Panc1 (cell line): ENCODE data around the gene ITGAD. TPM values are rescaled to one million over a fixed set of nuclear protein-coding genes. Genes with fewer than 3 reads are reported as not detected.

Experiments
- ATAC-seq: fragments of 200-7000 bp; cut with Tn5 transposase; 2 replicates; pipeline ENCODE4 v1.9.1; 2020; ENCODE audit warnings: mild to moderate bottlenecking, moderate library complexity
- BruUV-seq: library from RNA; stranded (reverse); fragments of 400-500 nt; replicated peaks from 2 replicates; lab custom pipeline; 2021; lab: Mats Ljungman, UMichigan
- CTCF ChIA-PET: fragments of 300-600 bp; sonication (Branson Sonifier 250); formaldehyde crosslinking; loops from one replicate; lab custom pipeline; 2022; ENCODE audit warnings: antibody characterized with exemption; lab: Charles Lee
- POLR2A ChIA-PET: fragments of 300-600 bp; sonication (Branson Sonifier 250); formaldehyde crosslinking; loops from one replicate; lab custom pipeline; 2022; ENCODE audit warnings: antibody characterized with exemption; lab: Charles Lee
- DNase-seq: peaks from one replicate; pipeline ENCODE4 v3.0.0-alpha.2; 2010; ENCODE audit warnings: low read depth, low spot score
- H3K27ac ChIP-seq: 2 replicates; pipeline ENCODE4 v1.5.1; 2011; ENCODE audit warnings: mild to moderate bottlenecking, low read length, inconsistent platforms
- H3K27me3 ChIP-seq: fragments of 200-500 bp; sonication (Bioruptor generic); 2 replicates; pipeline ENCODE4 v1.6.0; 2014; ENCODE audit warnings: low read length, inconsistent platforms; ENCODE audit not compliant: control insufficient read depth, insufficient read depth
- H3K36me3 ChIP-seq: fragments of 200-500 bp; sonication (Bioruptor generic); 2 replicates; pipeline ENCODE4 v1.5.1; 2014; ENCODE audit warnings: inconsistent platforms, mild to moderate bottlenecking, low read length, moderate library complexity; ENCODE audit not compliant: control insufficient read depth, insufficient read depth
- H3K4me1 ChIP-seq: 2 replicates; pipeline ENCODE4 v1.5.1; 2011; ENCODE audit warnings: inconsistent platforms, mild to moderate bottlenecking, low read length, moderate library complexity; ENCODE audit not compliant: control insufficient read depth, insufficient read depth
- H3K4me3 ChIP-seq, 2 experiments: 2 replicates each; pipeline ENCODE4 v1.5.1; 2011 to 2012; ENCODE audit warnings: low read depth in 2 of 2, low read length in 2 of 2, mild to moderate bottlenecking in 2 of 2, inconsistent platforms in 1 of 2, moderate library complexity in 1 of 2
- H3K9me3 ChIP-seq: fragments of 200-500 bp; sonication (Bioruptor generic); 2 replicates; pipeline ENCODE4 v1.5.1; 2014; ENCODE audit warnings: low read depth, mild to moderate bottlenecking, inconsistent platforms, low read length, moderate library complexity; ENCODE audit not compliant: control insufficient read depth, insufficient read depth
- POLR2AphosphoS5 ChIP-seq: IDR thresholded peaks from 2 replicates; pipeline ENCODE4 v1.6.1; 2012; ENCODE audit warnings: mild to moderate bottlenecking, low read depth, low read length, moderate library complexity
- SIN3A ChIP-seq: IDR thresholded peaks from 2 replicates; pipeline ENCODE4 v1.6.1; 2012; ENCODE audit warnings: low read depth, mild to moderate bottlenecking, low read length, moderate library complexity, borderline replicate concordance; ENCODE audit not compliant: insufficient read depth
- TCF7L2 ChIP-seq: IDR thresholded peaks from 2 replicates; pipeline ENCODE4 v1.6.1; 2011; ENCODE audit warnings: mild to moderate bottlenecking, low read depth, low read length, inconsistent platforms
- in situ Hi-C: cut with HindIII; loops from 2 replicates; pipeline ENCODE4 v1.10.0; 2016; ENCODE audit warnings: low sequenced_read_pairs, low pct_unique_long_range_greater_than_20kb
- intact Hi-C: fragments of 100-400 bp; cut with micrococcal nuclease; formaldehyde crosslinking; loops from one replicate; pipeline ENCODE4 v1.10.0; 2022; ENCODE audit not compliant: unreplicated experiment
- total RNA-seq: library from RNA; stranded (reverse); gene quantifications from one replicate; pipeline ENCODE4 v1.2.1, GENCODE V29; 2021; ENCODE audit not compliant: unreplicated experiment
- TF ChIP-seq, protein P1 (sequence below), 2 experiments: IDR thresholded peaks; 2 replicates each; pipeline ENCODE4 v1.6.1; 2011 to 2012; ENCODE audit warnings: low read depth in 2 of 2, control low read depth in 1 of 2, low read length in 1 of 2, mild to moderate bottlenecking in 1 of 2, moderate library complexity in 1 of 2; ENCODE audit not compliant: insufficient read depth in 1 of 2
- TF ChIP-seq, protein P2 (sequence below): fragments of 450-650 bp; IDR thresholded peaks from 2 replicates; pipeline ENCODE4 v1.5.1; 2017; ENCODE audit warnings: mild to moderate bottlenecking

ITGAD gene
- total RNA-seq, 1 experiment from 2014 or later = not detected

DNA sequence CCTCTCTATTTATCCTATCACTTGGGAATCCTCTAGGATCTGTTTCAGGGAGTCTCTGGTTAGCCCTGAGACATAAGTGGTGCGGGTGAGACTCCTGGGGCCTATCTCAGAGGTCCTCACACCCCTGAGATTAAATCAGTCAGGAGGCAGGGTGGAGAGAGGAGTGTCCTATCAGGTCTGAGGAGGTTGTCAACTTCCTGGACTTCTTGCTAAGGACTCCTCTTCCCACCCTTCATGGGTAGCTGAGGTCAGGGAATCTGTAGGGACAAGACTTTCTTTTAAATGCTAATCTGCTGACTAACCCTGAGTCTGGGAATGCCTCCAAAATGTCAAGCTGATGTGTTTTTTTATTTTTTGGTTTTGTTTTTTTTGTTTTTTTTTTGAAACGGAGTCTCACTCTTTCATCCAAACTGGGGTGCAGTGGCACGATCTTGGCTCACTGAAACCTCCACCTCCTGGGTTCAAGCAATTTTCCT, 59.5 kb downstream of the ITGAD start:
- Histone ChIP-seq H3K9me3 (no peaks in the 10 kb centered on the region), H3K4me1 (peaks cover 51% of the 10 kb centered on the region), H3K4me3 (no peak overlapping the region), H3K27me3 (no peaks in the 10 kb centered on the region), H3K27ac (peak overlapping the region; percentile 63; the same call in 1 of the 2 replicates), H3K36me3 (no peaks in the 10 kb centered on the region)
- BruUV-seq = no TSS peak
- ChIA-PET POLR2A (interaction anchor here (0.7 kb wide), 1 partner anchor 50 kb away, joined by 12 read pairs; no protein-coding TSS in a partner anchor), CTCF (interaction anchor here (0.6 to 0.7 kb wide), 3 partner anchors 9 to 450 kb away, joined by 5 to 7 read pairs (median 7); no protein-coding TSS in a partner anchor)
- intact Hi-C loops (no loop called here), in situ Hi-C loops (no loop called here)
- ATAC-seq (peak; percentile 27), DNase-seq (no peak)
- TF ChIP-seq POLR2AphosphoS5 (no peak), TCF7L2 (no peak), SIN3A (no peak)
- TF ChIP-seq, protein P1, sequence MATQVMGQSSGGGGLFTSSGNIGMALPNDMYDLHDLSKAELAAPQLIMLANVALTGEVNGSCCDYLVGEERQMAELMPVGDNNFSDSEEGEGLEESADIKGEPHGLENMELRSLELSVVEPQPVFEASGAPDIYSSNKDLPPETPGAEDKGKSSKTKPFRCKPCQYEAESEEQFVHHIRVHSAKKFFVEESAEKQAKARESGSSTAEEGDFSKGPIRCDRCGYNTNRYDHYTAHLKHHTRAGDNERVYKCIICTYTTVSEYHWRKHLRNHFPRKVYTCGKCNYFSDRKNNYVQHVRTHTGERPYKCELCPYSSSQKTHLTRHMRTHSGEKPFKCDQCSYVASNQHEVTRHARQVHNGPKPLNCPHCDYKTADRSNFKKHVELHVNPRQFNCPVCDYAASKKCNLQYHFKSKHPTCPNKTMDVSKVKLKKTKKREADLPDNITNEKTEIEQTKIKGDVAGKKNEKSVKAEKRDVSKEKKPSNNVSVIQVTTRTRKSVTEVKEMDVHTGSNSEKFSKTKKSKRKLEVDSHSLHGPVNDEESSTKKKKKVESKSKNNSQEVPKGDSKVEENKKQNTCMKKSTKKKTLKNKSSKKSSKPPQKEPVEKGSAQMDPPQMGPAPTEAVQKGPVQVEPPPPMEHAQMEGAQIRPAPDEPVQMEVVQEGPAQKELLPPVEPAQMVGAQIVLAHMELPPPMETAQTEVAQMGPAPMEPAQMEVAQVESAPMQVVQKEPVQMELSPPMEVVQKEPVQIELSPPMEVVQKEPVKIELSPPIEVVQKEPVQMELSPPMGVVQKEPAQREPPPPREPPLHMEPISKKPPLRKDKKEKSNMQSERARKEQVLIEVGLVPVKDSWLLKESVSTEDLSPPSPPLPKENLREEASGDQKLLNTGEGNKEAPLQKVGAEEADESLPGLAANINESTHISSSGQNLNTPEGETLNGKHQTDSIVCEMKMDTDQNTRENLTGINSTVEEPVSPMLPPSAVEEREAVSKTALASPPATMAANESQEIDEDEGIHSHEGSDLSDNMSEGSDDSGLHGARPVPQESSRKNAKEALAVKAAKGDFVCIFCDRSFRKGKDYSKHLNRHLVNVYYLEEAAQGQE (IDR thresholded peaks at IDR 0.05; ENCODE audit: insufficient read depth in 1 of 2, low read depth in 2 of 2, low read length in 1 of 2) = no peak
- TF ChIP-seq, protein P2, sequence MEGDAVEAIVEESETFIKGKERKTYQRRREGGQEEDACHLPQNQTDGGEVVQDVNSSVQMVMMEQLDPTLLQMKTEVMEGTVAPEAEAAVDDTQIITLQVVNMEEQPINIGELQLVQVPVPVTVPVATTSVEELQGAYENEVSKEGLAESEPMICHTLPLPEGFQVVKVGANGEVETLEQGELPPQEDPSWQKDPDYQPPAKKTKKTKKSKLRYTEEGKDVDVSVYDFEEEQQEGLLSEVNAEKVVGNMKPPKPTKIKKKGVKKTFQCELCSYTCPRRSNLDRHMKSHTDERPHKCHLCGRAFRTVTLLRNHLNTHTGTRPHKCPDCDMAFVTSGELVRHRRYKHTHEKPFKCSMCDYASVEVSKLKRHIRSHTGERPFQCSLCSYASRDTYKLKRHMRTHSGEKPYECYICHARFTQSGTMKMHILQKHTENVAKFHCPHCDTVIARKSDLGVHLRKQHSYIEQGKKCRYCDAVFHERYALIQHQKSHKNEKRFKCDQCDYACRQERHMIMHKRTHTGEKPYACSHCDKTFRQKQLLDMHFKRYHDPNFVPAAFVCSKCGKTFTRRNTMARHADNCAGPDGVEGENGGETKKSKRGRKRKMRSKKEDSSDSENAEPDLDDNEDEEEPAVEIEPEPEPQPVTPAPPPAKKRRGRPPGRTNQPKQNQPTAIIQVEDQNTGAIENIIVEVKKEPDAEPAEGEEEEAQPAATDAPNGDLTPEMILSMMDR = no peak

DNA sequence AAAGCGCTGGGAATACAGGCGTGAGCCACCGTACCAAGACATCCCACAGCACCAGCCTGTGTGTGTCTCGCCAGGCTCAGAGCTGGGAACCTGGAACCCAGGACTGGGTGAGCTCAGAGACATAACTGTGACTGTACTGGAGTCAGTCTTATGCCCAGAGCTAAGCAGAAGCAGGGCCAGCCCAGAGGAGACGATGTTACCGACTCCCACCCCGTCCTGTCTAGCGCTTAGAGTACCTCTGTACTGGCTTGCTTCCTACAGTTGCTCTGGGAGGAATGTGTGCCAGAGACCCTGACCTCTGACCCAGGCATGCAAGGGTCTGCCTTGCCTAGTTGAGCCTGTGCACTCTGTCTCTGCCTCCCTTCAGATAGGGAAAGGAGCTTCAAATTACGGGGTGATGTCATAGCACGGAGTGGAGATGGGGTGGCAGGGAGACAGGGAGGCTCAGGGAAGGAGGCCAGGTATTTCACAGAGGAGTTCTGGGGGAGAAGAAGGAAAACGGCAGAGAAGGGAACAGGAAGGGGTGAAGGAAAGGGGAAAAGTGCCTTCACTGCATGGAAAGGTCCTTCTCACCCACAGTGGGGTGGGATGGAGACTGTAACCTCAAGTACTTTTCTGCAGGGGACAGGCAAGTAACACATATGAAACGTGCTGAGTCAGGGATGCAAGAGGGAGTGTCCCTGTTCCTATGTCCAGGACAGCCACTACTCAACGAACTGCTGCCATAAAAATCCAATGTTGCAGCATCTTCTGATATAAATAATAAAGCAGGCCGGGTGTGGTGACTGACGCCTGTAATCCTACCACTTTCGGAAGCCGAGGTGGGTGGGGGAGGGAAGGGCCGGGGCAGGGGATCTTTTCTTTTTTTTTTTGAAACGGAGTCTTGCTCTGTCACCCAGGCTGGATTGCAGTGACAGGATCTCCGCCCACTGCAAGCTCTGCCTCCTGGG, 60.4 kb downstream of the ITGAD start:
- peak overlapping the region in 1 of 2 experiments; percentile 6; a peak in 1 of 4 replicates for H3K4me3 ChIP-seq
- TF ChIP-seq, protein P1 (IDR thresholded peaks at IDR 0.05; ENCODE audit: insufficient read depth in 1 of 2, low read depth in 2 of 2, low read length in 1 of 2) = no peak
- TF ChIP-seq TCF7L2 = no peak
- TF ChIP-seq SIN3A = no peak
- TF ChIP-seq, protein P2 = no peak
- TF ChIP-seq POLR2AphosphoS5 = 0 out of 2 replicates have a peak, but pooled peaks have one; percentile 9
- POLR2A ChIA-PET = interaction anchor here (0.6 kb wide), 2 partner anchors 70 to 404 kb away, joined by 3 read pairs; no protein-coding TSS in a partner anchor
- peak; percentile 36 for ATAC-seq
- DNase-seq = no peak
- in situ Hi-C loops (no loop called here), intact Hi-C loops (no loop called here)
- no TSS peak for BruUV-seq
- H3K36me3 ChIP-seq = no peaks in the 10 kb centered on the region
- peaks cover 51% of the 10 kb centered on the region for H3K4me1 ChIP-seq
- peak overlapping the region; percentile 63 for H3K27ac ChIP-seq
- no peaks in the 10 kb centered on the region for H3K9me3 ChIP-seq
- H3K27me3 ChIP-seq = no peaks in the 10 kb centered on the region
- CTCF ChIA-PET = interaction anchor here (0.6 to 0.7 kb wide), 3 partner anchors 10 to 396 kb away, joined by 3 to 7 read pairs (median 5); no protein-coding TSS in a partner anchor
